ENCODE measurements around the gene DNMT1.

DNA sequence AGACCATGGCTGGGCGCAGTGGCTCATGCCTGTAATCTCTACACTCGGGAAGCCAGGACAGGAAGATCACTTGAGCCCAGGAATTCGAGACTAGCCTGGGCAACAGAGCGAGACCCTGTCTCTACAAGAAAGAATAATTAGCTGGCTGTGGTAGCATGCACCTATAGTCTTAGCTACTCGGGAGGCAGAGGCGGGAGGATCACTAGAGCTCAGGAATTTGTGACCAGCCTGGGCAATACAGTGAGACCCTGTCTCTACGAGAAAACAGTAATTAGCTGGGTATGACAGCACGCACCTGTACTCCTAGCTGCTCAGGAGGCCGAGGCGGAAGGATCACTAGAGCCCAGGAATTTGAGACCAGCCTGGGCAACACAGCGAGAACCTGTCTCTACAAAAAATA lies 7.4 kb downstream of the DNMT1 start:
- TF ChIP-seq, protein P1, sequence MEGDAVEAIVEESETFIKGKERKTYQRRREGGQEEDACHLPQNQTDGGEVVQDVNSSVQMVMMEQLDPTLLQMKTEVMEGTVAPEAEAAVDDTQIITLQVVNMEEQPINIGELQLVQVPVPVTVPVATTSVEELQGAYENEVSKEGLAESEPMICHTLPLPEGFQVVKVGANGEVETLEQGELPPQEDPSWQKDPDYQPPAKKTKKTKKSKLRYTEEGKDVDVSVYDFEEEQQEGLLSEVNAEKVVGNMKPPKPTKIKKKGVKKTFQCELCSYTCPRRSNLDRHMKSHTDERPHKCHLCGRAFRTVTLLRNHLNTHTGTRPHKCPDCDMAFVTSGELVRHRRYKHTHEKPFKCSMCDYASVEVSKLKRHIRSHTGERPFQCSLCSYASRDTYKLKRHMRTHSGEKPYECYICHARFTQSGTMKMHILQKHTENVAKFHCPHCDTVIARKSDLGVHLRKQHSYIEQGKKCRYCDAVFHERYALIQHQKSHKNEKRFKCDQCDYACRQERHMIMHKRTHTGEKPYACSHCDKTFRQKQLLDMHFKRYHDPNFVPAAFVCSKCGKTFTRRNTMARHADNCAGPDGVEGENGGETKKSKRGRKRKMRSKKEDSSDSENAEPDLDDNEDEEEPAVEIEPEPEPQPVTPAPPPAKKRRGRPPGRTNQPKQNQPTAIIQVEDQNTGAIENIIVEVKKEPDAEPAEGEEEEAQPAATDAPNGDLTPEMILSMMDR (optimal IDR thresholded peaks at IDR 0.05 in 1 of 3, IDR thresholded peaks at IDR 0.05 in 1 of 3, conservative IDR thresholded peaks at IDR 0.05 in 1 of 3; ENCODE audit: extremely low read depth in 1 of 3, insufficient read depth in 2 of 3, low read length in 3 of 3), result no peak
- TF ChIP-seq EZH2 (IDR thresholded peaks at IDR 0.05; ENCODE audit: low read length), result no peak
